GM18861 (cell line): ENCODE measurements around the gene PDE4B.
"Not testable (repeated sequence)": the region's sequence is repeated elsewhere in the genome, so short reads cannot be mapped to it uniquely, and the experiment has no call there.

Source experiments
- ATAC-seq: cut with Tn5 transposase; IDR thresholded peaks from one replicate; pipeline ENCODE4 v1.9.1; 2021; ENCODE audit not compliant: unreplicated experiment

The PDE4B gene

GRCh38 chr1:65991694-65992093, 199.0 kb downstream of the PDE4B start:
- ATAC-seq, result no peak

GRCh38 chr1:65992165-65992821, 199.6 kb downstream of the PDE4B start:
- ATAC-seq, result no peak

GRCh38 chr1:65992831-65993271, 200.2 kb downstream of the PDE4B start:
- no peak for ATAC-seq

- no peak for ATAC-seq
These were observed 201.5 kb downstream of the PDE4B start for GRCh38 chr1:65994223-65994622.

GRCh38 chr1:65995336-65995735, 202.6 kb downstream of the PDE4B start:
- ATAC-seq, result no peak

- ATAC-seq, result no peak
These were observed 203.2 kb downstream of the PDE4B start for GRCh38 chr1:65995928-65996327.

GRCh38 chr1:65997693-65998092, 205.0 kb downstream of the PDE4B start:
- no peak for ATAC-seq

GRCh38 chr1:65998763-65999583, 206.3 kb downstream of the PDE4B start:
- ATAC-seq, result no peak

GRCh38 chr1:66000033-66000637, 207.4 kb downstream of the PDE4B start:
- ATAC-seq, result no peak

- ATAC-seq, result no peak
These were observed 211.0 kb downstream of the PDE4B start for GRCh38 chr1:66003690-66004089.

GRCh38 chr1:66006534-66006933, 213.8 kb downstream of the PDE4B start:
- ATAC-seq, result not testable (repeated sequence)

GRCh38 chr1:66012106-66012784, 219.6 kb downstream of the PDE4B start:
- ATAC-seq, result no peak

- ATAC-seq, result no peak
These were observed 220.7 kb downstream of the PDE4B start for GRCh38 chr1:66013371-66013770.

GRCh38 chr1:66022904-66023620, 230.4 kb downstream of the PDE4B start:
- ATAC-seq, result no peak

- ATAC-seq, result no peak
These were observed 232.5 kb downstream of the PDE4B start for GRCh38 chr1:66025188-66025587.

GRCh38 chr1:66028035-66028434, 235.3 kb downstream of the PDE4B start:
- ATAC-seq, result no peak

GRCh38 chr1:66033781-66034180, 241.1 kb downstream of the PDE4B start:
- no peak for ATAC-seq

- no peak for ATAC-seq
These were observed 243.0 kb downstream of the PDE4B start for GRCh38 chr1:66035616-66036245.

- no peak for ATAC-seq
These were observed 249.0 kb downstream of the PDE4B start for GRCh38 chr1:66041654-66042053.

- no peak for ATAC-seq
These were observed 250.5 kb downstream of the PDE4B start for GRCh38 chr1:66043186-66043585.
